ENCODE measurements around the gene SET. TPM values are rescaled to one million over a fixed set of nuclear protein-coding genes. Genes with fewer than 3 reads are reported as not detected.
A peak's percentile ranks its signal among the peaks of the same experiment; 100 is the strongest.

Gene SET
- total and polyA plus RNA-seq, 2 of the 13 experiments (the other 11 are each of a cell fraction or from before 2014, with no cell fraction given), result 94.2 to 611 TPM

GRCh38 chr9:128656416-128657343, 32.3 kb upstream of the SET start, which contains the start of gene DYNC2I2 (continued):
- no peak for TF ChIP-seq NBN (conservative IDR thresholded peaks at IDR 0.05)
- TF ChIP-seq RFX5 (IDR thresholded peaks at IDR 0.05; ENCODE audit: low read depth, low read length), result peak; percentile 9; the same call in 1 of the 2 replicates
- no peak for TF ChIP-seq SMARCE1 (IDR thresholded peaks at IDR 0.05; ENCODE audit: borderline replicate concordance)
- TF ChIP-seq ZFP90 (CRISPR knock-in tag; IDR thresholded peaks at IDR 0.05; ENCODE audit: borderline replicate concordance), result peak; percentile 72; the same call in 1 of the 2 replicates
- TF ChIP-seq, protein P1, sequence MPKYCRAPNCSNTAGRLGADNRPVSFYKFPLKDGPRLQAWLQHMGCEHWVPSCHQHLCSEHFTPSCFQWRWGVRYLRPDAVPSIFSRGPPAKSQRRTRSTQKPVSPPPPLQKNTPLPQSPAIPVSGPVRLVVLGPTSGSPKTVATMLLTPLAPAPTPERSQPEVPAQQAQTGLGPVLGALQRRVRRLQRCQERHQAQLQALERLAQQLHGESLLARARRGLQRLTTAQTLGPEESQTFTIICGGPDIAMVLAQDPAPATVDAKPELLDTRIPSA (CRISPR knock-in tag; IDR thresholded peaks at IDR 0.05; ENCODE audit: borderline replicate concordance), result no peak
- TF ChIP-seq CC2D1A (CRISPR knock-in tag; IDR thresholded peaks at IDR 0.05), result no peak
- TF ChIP-seq ZFP82 (CRISPR knock-in tag; IDR thresholded peaks at IDR 0.05; ENCODE audit: borderline replicate concordance), result peak; percentile 91; the same call in 1 of the 2 replicates
- TF ChIP-seq, protein P2, sequence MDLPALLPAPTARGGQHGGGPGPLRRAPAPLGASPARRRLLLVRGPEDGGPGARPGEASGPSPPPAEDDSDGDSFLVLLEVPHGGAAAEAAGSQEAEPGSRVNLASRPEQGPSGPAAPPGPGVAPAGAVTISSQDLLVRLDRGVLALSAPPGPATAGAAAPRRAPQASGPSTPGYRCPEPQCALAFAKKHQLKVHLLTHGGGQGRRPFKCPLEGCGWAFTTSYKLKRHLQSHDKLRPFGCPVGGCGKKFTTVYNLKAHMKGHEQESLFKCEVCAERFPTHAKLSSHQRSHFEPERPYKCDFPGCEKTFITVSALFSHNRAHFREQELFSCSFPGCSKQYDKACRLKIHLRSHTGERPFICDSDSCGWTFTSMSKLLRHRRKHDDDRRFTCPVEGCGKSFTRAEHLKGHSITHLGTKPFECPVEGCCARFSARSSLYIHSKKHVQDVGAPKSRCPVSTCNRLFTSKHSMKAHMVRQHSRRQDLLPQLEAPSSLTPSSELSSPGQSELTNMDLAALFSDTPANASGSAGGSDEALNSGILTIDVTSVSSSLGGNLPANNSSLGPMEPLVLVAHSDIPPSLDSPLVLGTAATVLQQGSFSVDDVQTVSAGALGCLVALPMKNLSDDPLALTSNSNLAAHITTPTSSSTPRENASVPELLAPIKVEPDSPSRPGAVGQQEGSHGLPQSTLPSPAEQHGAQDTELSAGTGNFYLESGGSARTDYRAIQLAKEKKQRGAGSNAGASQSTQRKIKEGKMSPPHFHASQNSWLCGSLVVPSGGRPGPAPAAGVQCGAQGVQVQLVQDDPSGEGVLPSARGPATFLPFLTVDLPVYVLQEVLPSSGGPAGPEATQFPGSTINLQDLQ (CRISPR knock-in tag; IDR thresholded peaks at IDR 0.05), result no peak
- TF ChIP-seq ZKSCAN1 (IDR thresholded peaks at IDR 0.05; ENCODE audit: low read length), result peak; percentile 83
- TF ChIP-seq MZF1 (CRISPR knock-in tag; IDR thresholded peaks at IDR 0.05; ENCODE audit: borderline replicate concordance), result no peak
- no peak for TF ChIP-seq SNRNP70 (IDR thresholded peaks at IDR 0.05; ENCODE audit: low read depth, low read length)
- TF ChIP-seq SOX13 (IDR thresholded peaks at IDR 0.05), result no peak
- no peak for TF ChIP-seq SOX13 (CRISPR knock-in tag; conservative IDR thresholded peaks at IDR 0.05 in 1 of 2, IDR thresholded peaks at IDR 0.05 in 1 of 2)
- no peak for TF ChIP-seq SRSF9 (IDR thresholded peaks at IDR 0.05; ENCODE audit: borderline replicate concordance, insufficient read depth, low read depth, low read length, poor library complexity, severe bottlenecking)
- TF ChIP-seq ZNF557 (CRISPR knock-in tag; IDR thresholded peaks at IDR 0.05), result no peak
- peak; percentile 46; the same call in 1 of the 2 replicates for TF ChIP-seq ZNF230 (CRISPR knock-in tag; IDR thresholded peaks at IDR 0.05)
- no peak for TF ChIP-seq NFE2L2 (IDR thresholded peaks at IDR 0.05; ENCODE audit: low read length)
- TF ChIP-seq IKZF4 (CRISPR knock-in tag; IDR thresholded peaks at IDR 0.05; ENCODE audit: borderline replicate concordance, low read depth, not compliant biosample characterization), result peak; percentile 48
- TF ChIP-seq ZNF138 (CRISPR knock-in tag; IDR thresholded peaks at IDR 0.05; ENCODE audit: low read depth), result 0 out of 2 replicates have a peak, but pooled peaks have one; percentile 77
- no peak for TF ChIP-seq ZNF281 (CRISPR knock-in tag; IDR thresholded peaks at IDR 0.05; ENCODE audit: borderline replicate concordance)
- peak; percentile 70 for TF ChIP-seq TGIF2 (CRISPR knock-in tag; IDR thresholded peaks at IDR 0.05)
- TF ChIP-seq NFKB2 (CRISPR knock-in tag; IDR thresholded peaks at IDR 0.05; ENCODE audit: borderline replicate concordance), result peak; percentile 82; the same call in 1 of the 2 replicates
- TF ChIP-seq KDM4B (CRISPR knock-in tag; IDR thresholded peaks at IDR 0.05), result peak; percentile 85
- no peak for TF ChIP-seq ZNF878 (CRISPR knock-in tag; IDR thresholded peaks at IDR 0.05)
